Heart left ventricle (tissue), 13 donors: Measurements from ENCODE around the gene STRN4.

Source experiments
- CTCF ChIP-seq, 12 donors: fragments of 200-600 bp; sonication (generic) in 4 of 12; IDR thresholded peaks; one replicate each; pipeline versions ENCODE4 v1.5.0 to v1.8.0; 2018 to 2022; ENCODE audit warnings: antibody characterized with exemption in 12 of 12, mild to moderate bottlenecking in 5 of 12
- POLR2A ChIP-seq, 2 donors: fragments of 450-650 bp; IDR thresholded peaks; one replicate each; pipeline ENCODE4 v1.6.1; 2017; ENCODE audit warnings: antibody characterized with exemption in 2 of 2, mild to moderate bottlenecking in 2 of 2, moderate library complexity in 2 of 2
- donor health status: ischemic (EF 13 %, LVEDD 7.1; RV severe dilation, severe dysfunction).
- donor health status: DM: no; HTN: yes; CAD: no.
- donor health status: DM: no; HTN: no; CAD: no.
- donor health status: ischemic (EF 25% LVEDD 6.9; RV normal size, moderate dysfunction).
- donor health status: ischemic (EF 25% LVEDD 5.7; RV mildly dilated, moderate dysfunction).
- donor health status: ischemic (EF 35%, LVEDD 5.7; RV mildly dilated, moderate dysfunction).
- donor health status: nonischemic (EF 11% LVEDD 7.7; RV severe dilation, severe dysfunction).
- donor health status: DM: yes; HTN: yes; CAD: no.
- donor health status: PGD.
- donor health status: ischemic (EF 29% LVEDD 5.4; RV normal size, mild dysfunction).
- donor health status: nonischemic (EF 23%, LVEDD 6.1; RV moderate dilation, normal function).

- no peak for TF ChIP-seq CTCF (IDR thresholded peaks at IDR 0.05)
- TF ChIP-seq POLR2A (IDR thresholded peaks at IDR 0.05) = no peak
Observed at GRCh38 chr19:46725036-46725820, 21.0 kb downstream of the STRN4 start.
